HepG2 (cell line): ENCODE measurements around the gene LRSAM1. TPM values are rescaled to one million over a fixed set of nuclear protein-coding genes. Genes with fewer than 3 reads are reported as not detected.
A peak's percentile ranks its signal among the peaks of the same experiment; 100 is the strongest.

Source experiments
- AKNA ChIP-seq: sonication (generic); formaldehyde crosslinking; IDR thresholded peaks from 2 replicates; pipeline ENCODE4 v1.4.0; 2020; ENCODE audit warnings: missing genetic modification reagents, borderline replicate concordance
- CENPX ChIP-seq: sonication (generic); formaldehyde crosslinking; IDR thresholded peaks from 2 replicates; pipeline ENCODE4 v1.9.0; 2021; ENCODE audit warnings: mild to moderate bottlenecking, missing genetic modification reagents, moderate library complexity
- ISL2 ChIP-seq: sonication (generic); formaldehyde crosslinking; IDR thresholded peaks from 2 replicates; pipeline ENCODE4 v1.5.0; 2020; ENCODE audit warnings: missing genetic modification reagents
- KLF12 ChIP-seq: sonication (generic); formaldehyde crosslinking; IDR thresholded peaks from 2 replicates; pipeline ENCODE4 v1.4.0; 2020; ENCODE audit warnings: missing genetic modification reagents, borderline replicate concordance
- MLXIP ChIP-seq: sonication (generic); formaldehyde crosslinking; IDR thresholded peaks from 2 replicates; pipeline ENCODE4 v1.9.0; 2021; ENCODE audit warnings: missing genetic modification reagents, borderline replicate concordance
- NFE2L2 ChIP-seq: fragments of 150-350 bp; IDR thresholded peaks from 2 replicates; pipeline ENCODE4 v1.6.1; 2014; ENCODE audit warnings: low read length
- NR2F6 ChIP-seq, 2 experiments: IDR thresholded peaks; 2 replicates each; pipeline ENCODE4 v1.6.1; 2016; ENCODE audit warnings: antibody characterized with exemption in 1 of 2, mild to moderate bottlenecking in 1 of 2
- PATZ1 ChIP-seq: sonication (generic); formaldehyde crosslinking; IDR thresholded peaks from 2 replicates; pipeline ENCODE4 v1.4.0; 2020; ENCODE audit warnings: missing genetic modification reagents
- PAX8 ChIP-seq: sonication (generic); formaldehyde crosslinking; IDR thresholded peaks from 2 replicates; pipeline ENCODE4 v1.8.0; 2022; ENCODE audit warnings: mild to moderate bottlenecking, missing genetic modification reagents, borderline replicate concordance
- POLR2AphosphoS5 ChIP-seq: IDR thresholded peaks from 2 replicates; pipeline ENCODE4 v1.6.1; 2012; ENCODE audit warnings: low read depth, low read length
- TP53 ChIP-seq: sonication (generic); formaldehyde crosslinking; conservative IDR thresholded peaks from 2 replicates; pipeline ENCODE4 v1.4.0; 2020; ENCODE audit warnings: missing genetic modification reagents
- YEATS2 ChIP-seq: sonication (generic); formaldehyde crosslinking; IDR thresholded peaks from 2 replicates; pipeline ENCODE4 v1.4.0; 2020; ENCODE audit warnings: missing genetic modification reagents, borderline replicate concordance
- ZMAT3 ChIP-seq: sonication (generic); formaldehyde crosslinking; conservative IDR thresholded peaks from 2 replicates; pipeline ENCODE4 v1.7.0; 2021; ENCODE audit warnings: missing genetic modification reagents
- ZNF232 ChIP-seq: sonication (generic); formaldehyde crosslinking; IDR thresholded peaks from 2 replicates; pipeline ENCODE4 v1.4.0; 2020; ENCODE audit warnings: missing genetic modification reagents, borderline replicate concordance
- ZNF34 ChIP-seq: sonication (generic); formaldehyde crosslinking; IDR thresholded peaks from 2 replicates; pipeline ENCODE4 v1.4.0; 2020; ENCODE audit warnings: mild to moderate bottlenecking, missing genetic modification reagents, borderline replicate concordance
- ZNF512 ChIP-seq: sonication (generic); formaldehyde crosslinking; IDR thresholded peaks from 2 replicates; pipeline ENCODE4 v1.4.0; 2020; ENCODE audit warnings: mild to moderate bottlenecking, missing genetic modification reagents
- ZNF7 ChIP-seq: IDR thresholded peaks from 2 replicates; pipeline ENCODE4 v1.6.1; 2016; ENCODE audit warnings: missing biosample characterization, missing genetic modification reagents
- polyA plus RNA-seq, 8 experiments: library from polyadenylated mRNA; depleted of rRNA in 3 of 8; stranded (reverse) in 7 of 8; unstranded in 1 of 8; fragments of >200 nt; fragmentation: Illumina TruSeq in 4 of 8; extraction: Trizol in 4 of 8; gene quantifications; 2 replicates each; pipeline versions ENCODE4 v1.2.1 to v1.2.3, GENCODE V29; 2011 to 2016; ENCODE audit warnings: low read depth in 4 of 8, missing spikeins in 1 of 8, mixed read lengths in 1 of 8; ENCODE audit not compliant: insufficient read depth in 1 of 8
- total RNA-seq, 5 experiments: library from RNA; depleted of rRNA; stranded (reverse); fragments of >200 nt; fragmentation: Illumina TruSeq; extraction: Trizol; gene quantifications; 2 replicates each; pipeline ENCODE4 v1.2.3, GENCODE V29; 2016; ENCODE audit warnings: low read depth in 1 of 5

Gene LRSAM1
- total and polyA plus RNA-seq, 2 of the 13 experiments (the other 11 are each of a cell fraction or from before 2014, with no cell fraction given), result 8.7 to 10.2 TPM

GRCh38 chr9:127450830-127451607 lies at the start of gene LRSAM1, which contains the start of gene RPL12 (continued):
- TF ChIP-seq POLR2AphosphoS5 (peak; percentile 99), ZNF512 (no peak), NFE2L2 (no peak), PAX8 (CRISPR knock-in tag) (0 out of 2 replicates have a peak, but pooled peaks have one; percentile 54), ISL2 (peak; percentile 79), ZMAT3 (peak; percentile 82; the same call in 1 of the 2 replicates), KLF12 (CRISPR knock-in tag) (peak; percentile 95; the same call in 1 of the 2 replicates), ZNF34 (CRISPR knock-in tag) (peak; percentile 99), NR2F6 (IDR thresholded peaks at IDR 0.05) (no peak; the same call in 1 of the 2 replicates), NR2F6 (CRISPR knock-in tag; IDR thresholded peaks at IDR 0.05) (peak; percentile 44; the same call in 1 of the 2 replicates), YEATS2 (CRISPR knock-in tag) (peak; percentile 100), AKNA (CRISPR knock-in tag) (no peak), MLXIP (CRISPR knock-in tag) (no peak), PATZ1 (CRISPR knock-in tag) (peak; percentile 58; the same call in 1 of the 2 replicates), ZNF7 (CRISPR knock-in tag) (no peak), CENPX (CRISPR knock-in tag) (no peak), ZNF232 (CRISPR knock-in tag) (peak; percentile 38; the same call in 1 of the 2 replicates), TP53 (CRISPR knock-in tag) (0 out of 2 replicates have a peak, but pooled peaks have one; percentile 25)
